HG02885 (cell line): ENCODE measurements around the gene TMPRSS3.
"Not testable (repeated sequence)": the region's sequence is repeated elsewhere in the genome, so short reads cannot be mapped to it uniquely, and the experiment has no call there.

ENCODE experiments used
- ATAC-seq: cut with Tn5 transposase; IDR thresholded peaks from one replicate; pipeline ENCODE4 v1.9.1; 2021; ENCODE audit warnings: mild to moderate bottlenecking; ENCODE audit not compliant: unreplicated experiment, poor library complexity

Gene TMPRSS3

GRCh38 chr21:42411197-42411869 is 15.5 kb upstream of the TMPRSS3 start:
- ATAC-seq: no peak

- no peak for ATAC-seq
Measured at GRCh38 chr21:42409366-42409765, 13.5 kb upstream of the TMPRSS3 start.

GRCh38 chr21:42408718-42409117 is 12.9 kb upstream of the TMPRSS3 start:
- ATAC-seq: not testable (repeated sequence)

- ATAC-seq: no peak
Measured at GRCh38 chr21:42407476-42407875, 11.6 kb upstream of the TMPRSS3 start.

- no peak for ATAC-seq
Measured at GRCh38 chr21:42406866-42407265, 11.0 kb upstream of the TMPRSS3 start.

GRCh38 chr21:42406201-42406621 is 10.4 kb upstream of the TMPRSS3 start:
- no peak for ATAC-seq

GRCh38 chr21:42405064-42406013 is 9.5 kb upstream of the TMPRSS3 start:
- no peak for ATAC-seq

GRCh38 chr21:42404539-42404938 is 8.7 kb upstream of the TMPRSS3 start:
- no peak for ATAC-seq

- no peak for ATAC-seq
Measured at GRCh38 chr21:42403611-42404231, 7.9 kb upstream of the TMPRSS3 start, which contains the start of gene UBASH3A. Gene UBASH3A (plus strand): TSS chr21:42403902. CDS start chr21:42403946, 44 bp downstream.

- ATAC-seq: no peak
Measured at GRCh38 chr21:42401820-42402251, 6.0 kb upstream of the TMPRSS3 start.

GRCh38 chr21:42401154-42401553 is 5.3 kb upstream of the TMPRSS3 start:
- ATAC-seq: no peak

- ATAC-seq: no peak
Measured at GRCh38 chr21:42400525-42400924, 4.7 kb upstream of the TMPRSS3 start.

- ATAC-seq: no peak
Measured at GRCh38 chr21:42398436-42399028, 2.7 kb upstream of the TMPRSS3 start.

- ATAC-seq: no peak
Measured at GRCh38 chr21:42397746-42398394, 2.0 kb upstream of the TMPRSS3 start.

- no peak for ATAC-seq
Measured at GRCh38 chr21:42396799-42397745, 1.2 kb upstream of the TMPRSS3 start.

- no peak for ATAC-seq
Measured at GRCh38 chr21:42395302-42395701, 550 bp downstream of the TMPRSS3 start.

- no peak for ATAC-seq
Measured at GRCh38 chr21:42393443-42393950, 2.4 kb downstream of the TMPRSS3 start.

GRCh38 chr21:42392731-42393442 is 3.0 kb downstream of the TMPRSS3 start:
- peak; percentile 65 for ATAC-seq
